ENCODE measurements around the gene DLGAP1.

Gene DLGAP1

GRCh38 chr18:4453874-4454536 is 1.1 kb downstream of the DLGAP1 start (continued):
- TF ChIP-seq POU6F1 (CRISPR knock-in tag; IDR thresholded peaks at IDR 0.05; ENCODE audit: borderline replicate concordance, low read depth) (no peak), ARNTL (CRISPR knock-in tag; IDR thresholded peaks at IDR 0.05; ENCODE audit: borderline replicate concordance, low read depth) (no peak), PPARA (CRISPR knock-in tag; IDR thresholded peaks at IDR 0.05; ENCODE audit: borderline replicate concordance) (no peak), CSRNP3 (CRISPR knock-in tag; IDR thresholded peaks at IDR 0.05) (no peak), GLIS3 (CRISPR knock-in tag; IDR thresholded peaks at IDR 0.05) (no peak), SNAI2 (CRISPR knock-in tag; IDR thresholded peaks at IDR 0.05) (no peak), ZFP30 (CRISPR knock-in tag; IDR thresholded peaks at IDR 0.05) (no peak)

- TF ChIP-seq ISL1 (CRISPR knock-in tag; IDR thresholded peaks at IDR 0.05) (no peak), ESRRG (CRISPR knock-in tag; IDR thresholded peaks at IDR 0.05) (no peak), ZNF565 (CRISPR knock-in tag; conservative IDR thresholded peaks at IDR 0.05; ENCODE audit: low read depth) (no peak), CSRNP3 (CRISPR knock-in tag; IDR thresholded peaks at IDR 0.05) (no peak), PPARA (CRISPR knock-in tag; IDR thresholded peaks at IDR 0.05; ENCODE audit: borderline replicate concordance) (no peak), ZNF8 (CRISPR knock-in tag; IDR thresholded peaks at IDR 0.05) (no peak), ZC3H10 (CRISPR knock-in tag; IDR thresholded peaks at IDR 0.05) (no peak), SNAI2 (CRISPR knock-in tag; IDR thresholded peaks at IDR 0.05) (no peak), ZFP3 (CRISPR knock-in tag; IDR thresholded peaks at IDR 0.05) (no peak), CSDC2 (CRISPR knock-in tag; IDR thresholded peaks at IDR 0.05) (no peak), POU6F1 (CRISPR knock-in tag; IDR thresholded peaks at IDR 0.05; ENCODE audit: borderline replicate concordance, low read depth) (no peak), ZFP30 (CRISPR knock-in tag; IDR thresholded peaks at IDR 0.05) (no peak), PATZ1 (CRISPR knock-in tag; IDR thresholded peaks at IDR 0.05; ENCODE audit: borderline replicate concordance) (no peak), ZNF70 (CRISPR knock-in tag; IDR thresholded peaks at IDR 0.05) (no peak), TSHZ2 (CRISPR knock-in tag; IDR thresholded peaks at IDR 0.05) (no peak), GLIS3 (CRISPR knock-in tag; IDR thresholded peaks at IDR 0.05) (no peak), TCF4 (CRISPR knock-in tag; IDR thresholded peaks at IDR 0.05; ENCODE audit: borderline replicate concordance) (no peak)
- ATAC-seq = no peak
These were observed 1.6 kb downstream of the DLGAP1 start for GRCh38 chr18:4453567-4453873.

All from SK-N-SH treated with all-trans-retinoic acid at 6 μM for 48 hours (cell line).